ENCODE data around the gene TTPAL. TPM values are rescaled to one million over a fixed set of nuclear protein-coding genes. Genes with fewer than 3 reads are reported as not detected.
A peak's percentile ranks its signal among the peaks of the same experiment; 100 is the strongest.

Gene TTPAL
- total and polyA plus RNA-seq, 9 of the 15 experiments (the other 6 are each of a cell fraction or from before 2014, with no cell fraction given) = 1.1 to 7.0 (median 2.6) TPM

- TF ChIP-seq ETV6 (IDR thresholded peaks at IDR 0.05; ENCODE audit: borderline replicate concordance in 1 of 2, low read depth in 2 of 2, low read length in 1 of 2) = 0 out of 4 replicates have a peak, but pooled peaks of 1 of the 2 experiments have one; percentile 11
- no peak for TF ChIP-seq ETV6 (CRISPR knock-in tag; IDR thresholded peaks at IDR 0.05; ENCODE audit: borderline replicate concordance)
- 0 out of 2 replicates have a peak, but pooled peaks have one; percentile 57 for TF ChIP-seq ZNF232 (CRISPR knock-in tag; IDR thresholded peaks at IDR 0.05)
- TF ChIP-seq ETV5 (CRISPR knock-in tag; IDR thresholded peaks at IDR 0.05; ENCODE audit: low read depth) = peak; percentile 88
- no peak for TF ChIP-seq RAD21 (CRISPR knock-in tag; conservative IDR thresholded peaks at IDR 0.05 in 1 of 2, IDR thresholded peaks at IDR 0.05 in 1 of 2)
- TF ChIP-seq TAF9B (IDR thresholded peaks at IDR 0.05; ENCODE audit: partially characterized antibody) = peak; percentile 72
- peak; percentile 55 for TF ChIP-seq ELF1 (tag; IDR thresholded peaks at IDR 0.05)
- peak; percentile 69; the same call in 1 of the 2 replicates for TF ChIP-seq FOXK1 (CRISPR knock-in tag; IDR thresholded peaks at IDR 0.05; ENCODE audit: borderline replicate concordance)
- peak in 1 of 2 experiments; percentile 34 for TF ChIP-seq AFF1 (IDR thresholded peaks at IDR 0.05; ENCODE audit: low read depth in 1 of 2, partially characterized antibody in 2 of 2)
- no peak for TF ChIP-seq BRF2 (IDR thresholded peaks at IDR 0.05; ENCODE audit: borderline replicate concordance, insufficient read depth, insufficient read length)
- peak; percentile 26 for TF ChIP-seq SMAD1 (IDR thresholded peaks at IDR 0.05; ENCODE audit: low read depth, low read length, partially characterized antibody)
- peak; percentile 79; the same call in 1 of the 2 replicates for TF ChIP-seq NKRF (IDR thresholded peaks at IDR 0.05; ENCODE audit: borderline replicate concordance)
- TF ChIP-seq PRMT5 (CRISPR knock-in tag; IDR thresholded peaks at IDR 0.05) = no peak
- TF ChIP-seq ZBTB1 (CRISPR knock-in tag; IDR thresholded peaks at IDR 0.05; ENCODE audit: borderline replicate concordance, low read depth) = peak; percentile 65; the same call in 1 of the 2 replicates
- peak; percentile 48 for TF ChIP-seq TBP (optimal IDR thresholded peaks at IDR 0.05; ENCODE audit: low read depth, low read length)
- TF ChIP-seq PCBP1 (IDR thresholded peaks at IDR 0.05; ENCODE audit: low read depth, low read length, poor library complexity, severe bottlenecking) = no peak
Measured at GRCh38 chr20:44521484-44522481, 46.1 kb downstream of the TTPAL start, which contains the start of gene SERINC3 (continued).

All from K562 (cell line).